Neutrophil (primary cell): Measurements from ENCODE around the gene PCA3.
"Not testable (repeated sequence)": the region's sequence is repeated elsewhere in the genome, so short reads cannot be mapped to it uniquely, and the experiment has no call there.

Experiments used
- H3K27ac ChIP-seq: fragments of 200-600 bp; sonication (generic); 2 replicates; pipeline ENCODE4 v1.5.1; 2016; ENCODE audit warnings: mild to moderate bottlenecking, moderate library complexity
- H3K27me3 ChIP-seq: fragments of 200-600 bp; sonication (generic); 2 replicates; pipeline ENCODE4 v1.6.0; 2016; ENCODE audit warnings: mild to moderate bottlenecking
- H3K36me3 ChIP-seq: fragments of 200-600 bp; sonication (generic); 2 replicates; pipeline ENCODE4 v1.5.1; 2017
- H3K4me1 ChIP-seq, 2 experiments: fragments of 200-600 bp in 1 of 2; sonication (generic) in 1 of 2; 1 replicate in 1 of 2; 2 replicates in 1 of 2; pipeline versions ENCODE4 v1.5.1 to v1.6.1; 2013 to 2016; ENCODE audit warnings: low read depth in 1 of 2, low read length in 1 of 2, mild to moderate bottlenecking in 1 of 2, moderate library complexity in 1 of 2; ENCODE audit not compliant: control insufficient read depth in 1 of 2, insufficient read depth in 1 of 2
- H3K4me3 ChIP-seq, 2 experiments: fragments of 200-600 bp in 1 of 2; sonication (generic) in 1 of 2; 1 replicate in 1 of 2; 2 replicates in 1 of 2; pipeline ENCODE4 v1.5.1; 2013 to 2016; ENCODE audit warnings: low read depth in 1 of 2, low read length in 1 of 2, mild to moderate bottlenecking in 1 of 2, moderate library complexity in 1 of 2
- H3K9me3 ChIP-seq: fragments of 200-600 bp; sonication (generic); 2 replicates; pipeline ENCODE4 v1.5.1; 2016
- CTCF ChIP-seq: fragments of 200-600 bp; sonication (generic); IDR thresholded peaks from 2 replicates; pipeline ENCODE4 v1.5.1; 2016; ENCODE audit warnings: antibody characterized with exemption

The PCA3 gene

GRCh38 chr9:76738402-76738801, 25.8 kb upstream of the PCA3 start:
- H3K4me1 ChIP-seq = no peaks in the 10 kb centered on the region
- H3K9me3 ChIP-seq = no peaks in the 10 kb centered on the region
- TF ChIP-seq CTCF = no peak
- no peak overlapping the region for H3K27ac ChIP-seq
- peaks cover 15% of the 10 kb centered on the region for H3K27me3 ChIP-seq
- H3K4me3 ChIP-seq = no peak overlapping the region
- no peaks in the 10 kb centered on the region for H3K36me3 ChIP-seq

GRCh38 chr9:76741524-76741923, 22.7 kb upstream of the PCA3 start:
- no peak overlapping the region for H3K4me3 ChIP-seq
- no peaks in the 10 kb centered on the region for H3K9me3 ChIP-seq
- no peak for TF ChIP-seq CTCF
- H3K27me3 ChIP-seq = peaks cover 11% of the 10 kb centered on the region
- H3K27ac ChIP-seq = no peak overlapping the region
- no peaks in the 10 kb centered on the region for H3K4me1 ChIP-seq
- H3K36me3 ChIP-seq = no peaks in the 10 kb centered on the region

GRCh38 chr9:76742890-76743289, 21.3 kb upstream of the PCA3 start:
- H3K4me1 ChIP-seq, H3K36me3 ChIP-seq, H3K9me3 ChIP-seq, H3K27me3 ChIP-seq, H3K27ac ChIP-seq, H3K4me3 ChIP-seq: not testable (repeated sequence)

GRCh38 chr9:76743931-76744330, 20.3 kb upstream of the PCA3 start:
- Histone ChIP-seq H3K4me3 (no peak overlapping the region), H3K9me3 (no peaks in the 10 kb centered on the region), H3K36me3 (no peaks in the 10 kb centered on the region), H3K27ac (no peak overlapping the region), H3K27me3 (no peaks in the 10 kb centered on the region), H3K4me1 (no peaks in the 10 kb centered on the region)
- TF ChIP-seq CTCF = no peak

GRCh38 chr9:76744336-76744735, 19.9 kb upstream of the PCA3 start:
- Histone ChIP-seq H3K4me1 (no peaks in the 10 kb centered on the region), H3K9me3 (no peaks in the 10 kb centered on the region), H3K27me3 (no peaks in the 10 kb centered on the region), H3K36me3 (no peaks in the 10 kb centered on the region), H3K27ac (no peak overlapping the region), H3K4me3 (no peak overlapping the region)
- no peak for TF ChIP-seq CTCF

GRCh38 chr9:76751001-76751400, 13.2 kb upstream of the PCA3 start:
- TF ChIP-seq CTCF = no peak
- Histone ChIP-seq H3K4me3 (no peak overlapping the region), H3K9me3 (no peaks in the 10 kb centered on the region), H3K4me1 (no peaks in the 10 kb centered on the region), H3K27ac (no peak overlapping the region), H3K36me3 (no peaks in the 10 kb centered on the region), H3K27me3 (no peaks in the 10 kb centered on the region)
